OCI-M2 (cell line): ENCODE measurements around the gene PAPOLG.
"Not testable (repeated sequence)": the region's sequence is repeated elsewhere in the genome, so short reads cannot be mapped to it uniquely, and the experiment has no call there.

Experiments used
- DNase-seq: peaks from one replicate; lab custom pipeline; 2025; ENCODE audit not compliant: unreplicated experiment; lab: John Stamatoyannopoulos, UW

The PAPOLG gene

DNA sequence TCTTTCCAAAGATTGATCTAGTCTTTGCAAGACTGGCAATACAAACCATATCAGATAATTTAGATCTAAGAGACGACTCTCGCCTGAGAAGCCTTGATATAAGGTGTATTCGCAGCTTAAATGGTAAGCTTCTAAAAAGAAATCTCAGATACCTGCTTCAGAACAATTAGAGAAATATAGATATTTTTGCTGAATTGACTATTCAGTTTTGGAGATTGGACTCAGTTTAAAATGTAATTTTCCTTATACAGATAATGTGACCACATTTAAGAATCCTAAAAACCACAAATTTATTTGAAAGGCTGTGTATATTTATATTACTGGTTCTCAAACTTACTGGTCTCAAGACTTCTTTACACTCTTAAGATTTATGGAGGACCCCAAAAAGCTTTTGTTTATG, 15.4 kb downstream of the PAPOLG start:
- no peak for DNase-seq

DNA sequence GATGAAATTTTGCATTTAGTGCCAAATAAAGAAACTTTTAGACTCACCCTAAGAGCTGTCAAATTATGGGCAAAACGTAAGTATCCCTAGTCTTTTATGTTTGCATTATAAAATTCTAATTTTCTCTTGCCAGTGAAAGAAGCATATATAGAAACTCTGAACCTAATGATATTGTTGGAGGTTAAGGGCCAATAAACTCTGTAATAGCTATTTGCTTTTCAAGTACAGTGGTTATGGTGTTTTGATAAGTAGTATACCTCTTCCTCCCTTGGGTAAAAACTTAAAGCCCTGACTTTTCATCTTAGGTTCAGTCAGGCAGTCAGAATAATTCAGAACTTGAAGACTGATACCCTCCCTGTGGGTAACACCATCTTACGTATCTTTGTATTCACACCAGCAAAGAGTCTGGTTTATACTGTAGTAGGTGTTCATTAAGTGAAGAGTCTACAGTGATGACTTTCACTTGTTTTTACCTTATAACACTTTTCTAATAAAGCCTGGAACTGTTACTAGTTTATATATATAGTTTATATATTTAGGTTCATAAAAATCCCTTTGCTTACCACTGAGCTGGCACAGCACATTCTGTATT, 19.1 kb downstream of the PAPOLG start:
- no peak for DNase-seq

DNA sequence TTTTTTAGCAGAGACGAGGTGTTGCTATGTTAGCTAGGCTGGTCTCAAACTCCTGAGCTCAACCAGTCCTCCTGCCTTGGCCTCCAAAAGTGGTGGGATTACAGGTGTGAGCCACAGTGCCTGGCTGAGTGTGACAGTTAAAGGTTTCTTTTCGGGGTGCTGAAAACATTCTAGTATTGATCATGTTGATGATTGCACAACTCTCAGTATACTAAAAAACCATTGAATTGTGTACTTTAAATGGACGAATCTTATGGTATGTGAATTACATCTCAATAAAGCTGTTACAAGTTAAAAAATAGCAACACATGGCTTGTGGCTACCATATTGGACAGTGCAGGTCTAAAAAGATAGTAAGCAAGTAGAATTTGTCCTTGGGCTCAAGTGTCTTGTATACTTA, 22.3 kb downstream of the PAPOLG start:
- no peak for DNase-seq

DNA sequence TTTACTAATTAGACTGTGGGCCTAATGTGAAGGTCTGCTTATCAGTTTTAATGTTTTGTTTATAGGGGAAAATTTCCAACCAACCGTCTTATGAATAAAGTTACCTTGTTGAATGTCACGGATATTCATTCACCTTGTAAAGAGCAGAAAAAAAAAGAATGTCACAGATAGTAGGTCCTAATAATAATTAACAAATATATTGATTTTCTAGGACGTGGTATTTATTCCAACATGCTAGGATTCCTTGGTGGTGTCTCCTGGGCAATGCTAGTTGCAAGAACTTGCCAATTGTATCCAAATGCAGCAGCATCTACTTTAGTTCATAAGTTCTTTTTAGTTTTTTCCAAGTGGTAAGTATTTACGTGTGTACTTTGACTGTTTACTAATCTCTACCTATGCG, 23.4 kb downstream of the PAPOLG start:
- DNase-seq: no peak

GRCh38 chr2:60780721-60781120, 24.7 kb downstream of the PAPOLG start:
- no peak for DNase-seq

GRCh38 chr2:60793169-60793568, 37.1 kb downstream of the PAPOLG start:
- no peak for DNase-seq

DNA sequence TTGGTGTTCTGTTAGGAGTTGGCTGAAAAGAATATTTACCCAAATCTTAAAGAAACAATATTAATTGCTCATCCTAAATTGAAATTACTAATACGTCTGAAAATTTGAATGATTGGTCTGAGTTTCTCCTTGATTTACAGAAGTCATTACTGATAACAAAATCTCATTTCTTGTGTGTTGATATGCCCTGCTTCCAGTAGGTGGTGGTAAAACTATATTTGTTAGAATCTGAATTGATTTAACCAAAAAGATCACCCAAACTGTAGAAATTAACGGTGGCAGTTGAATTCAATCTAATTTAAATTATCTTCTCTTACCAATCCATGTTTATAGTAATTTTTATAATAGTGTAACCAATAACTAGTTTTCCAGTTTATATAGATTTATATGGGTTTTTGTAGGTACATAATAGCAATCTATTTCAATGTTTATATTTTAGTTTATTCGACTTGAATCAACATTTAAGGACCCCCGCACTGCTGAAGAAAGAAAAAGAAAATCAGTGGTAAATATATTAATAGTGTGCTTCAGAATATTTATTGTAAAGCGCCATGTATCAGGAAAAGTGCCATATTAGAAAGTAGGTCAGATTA, 38.3 kb downstream of the PAPOLG start:
- DNase-seq: no peak

DNA sequence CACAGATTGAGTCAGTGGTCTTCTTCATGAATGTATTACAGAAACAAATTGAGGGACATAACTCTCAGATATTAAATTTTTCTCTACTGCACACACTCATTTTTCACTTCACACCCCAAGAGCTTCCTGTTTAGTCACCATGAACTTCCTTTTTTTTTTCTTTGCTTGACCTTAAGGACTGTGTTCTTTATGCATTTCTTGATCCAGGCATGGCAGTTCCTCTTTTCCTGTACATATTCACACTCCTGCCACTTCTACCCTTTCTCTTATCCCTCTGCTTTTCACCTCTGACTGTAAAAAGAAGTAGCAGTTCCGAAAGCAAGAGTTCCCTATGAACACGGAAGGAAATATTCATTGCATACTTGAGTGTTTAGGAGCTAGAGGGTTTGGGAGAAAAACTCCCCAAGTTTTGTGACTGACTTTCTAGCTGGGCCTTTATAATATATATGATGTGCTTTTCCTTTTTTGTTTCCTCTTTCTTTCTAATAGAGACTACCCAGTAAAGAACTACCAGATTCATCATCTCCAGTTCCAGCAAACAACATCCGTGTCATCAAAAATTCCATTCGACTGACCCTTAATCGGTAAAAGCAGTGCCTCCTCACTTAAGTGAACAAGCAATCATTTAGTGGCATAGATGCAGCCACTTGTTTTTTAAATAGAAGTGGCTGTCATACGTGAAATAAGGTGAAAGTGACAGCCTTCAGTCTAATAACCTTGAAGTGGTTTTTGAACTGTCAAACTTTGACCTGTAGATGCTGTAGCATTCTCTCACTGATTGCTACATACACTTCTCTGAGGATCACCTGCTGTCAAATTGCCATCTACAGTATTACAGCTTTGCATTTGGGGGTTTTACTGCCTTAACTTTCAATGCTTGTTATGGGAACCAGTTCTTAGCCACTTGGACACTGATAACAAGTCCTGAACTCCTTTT, 40.8 kb downstream of the PAPOLG start:
- DNase-seq: peak; percentile 42

- no peak for DNase-seq
These were observed 48.4 kb downstream of the PAPOLG start for GRCh38 chr2:60804473-60804872.

DNA sequence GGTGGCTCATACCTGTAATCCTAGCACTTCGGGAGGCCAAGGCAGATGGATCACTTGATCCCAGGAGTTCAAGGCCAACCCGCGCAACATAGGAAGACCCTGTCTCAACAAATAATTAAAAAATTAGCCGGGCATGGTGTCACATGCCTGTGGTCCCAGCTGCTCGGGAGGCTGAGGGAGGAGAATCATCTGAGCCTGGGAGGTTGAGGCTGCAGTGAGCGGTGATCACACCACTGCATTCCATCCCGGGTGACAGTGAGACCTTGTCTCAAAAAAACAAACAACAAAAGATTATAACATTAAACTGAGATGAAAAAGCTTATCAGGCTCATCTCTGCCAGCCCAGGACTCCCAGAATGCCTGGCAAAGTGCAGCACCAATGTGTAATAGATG, 50.5 kb downstream of the PAPOLG start:
- no peak for DNase-seq

GRCh38 chr2:60806988-60807681, 51.1 kb downstream of the PAPOLG start:
- DNase-seq: peak; percentile 13

DNA sequence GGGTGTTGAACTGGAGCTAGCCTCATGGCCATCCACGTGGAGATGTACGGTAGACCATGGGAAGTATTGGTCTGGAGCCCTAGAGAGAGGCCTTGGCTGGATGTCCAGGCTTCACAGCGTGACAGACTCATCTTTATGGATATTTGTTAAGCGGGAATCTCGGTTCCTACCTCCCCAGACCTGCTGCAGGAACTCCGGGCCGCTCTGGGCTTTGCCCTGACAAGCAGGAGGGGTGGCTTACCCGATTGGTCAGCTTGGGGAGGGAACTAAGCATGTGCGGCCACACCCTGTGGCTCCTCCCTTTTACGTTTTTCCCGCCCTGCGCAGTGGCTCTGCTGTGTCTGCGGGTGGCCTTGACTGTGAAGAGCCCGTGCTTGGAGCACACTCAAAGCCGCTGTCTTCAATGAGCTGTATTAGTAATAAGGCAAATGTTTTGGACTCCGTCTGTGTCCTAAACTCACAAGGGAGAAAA, 52.3 kb downstream of the PAPOLG start:
- DNase-seq: no peak

DNA sequence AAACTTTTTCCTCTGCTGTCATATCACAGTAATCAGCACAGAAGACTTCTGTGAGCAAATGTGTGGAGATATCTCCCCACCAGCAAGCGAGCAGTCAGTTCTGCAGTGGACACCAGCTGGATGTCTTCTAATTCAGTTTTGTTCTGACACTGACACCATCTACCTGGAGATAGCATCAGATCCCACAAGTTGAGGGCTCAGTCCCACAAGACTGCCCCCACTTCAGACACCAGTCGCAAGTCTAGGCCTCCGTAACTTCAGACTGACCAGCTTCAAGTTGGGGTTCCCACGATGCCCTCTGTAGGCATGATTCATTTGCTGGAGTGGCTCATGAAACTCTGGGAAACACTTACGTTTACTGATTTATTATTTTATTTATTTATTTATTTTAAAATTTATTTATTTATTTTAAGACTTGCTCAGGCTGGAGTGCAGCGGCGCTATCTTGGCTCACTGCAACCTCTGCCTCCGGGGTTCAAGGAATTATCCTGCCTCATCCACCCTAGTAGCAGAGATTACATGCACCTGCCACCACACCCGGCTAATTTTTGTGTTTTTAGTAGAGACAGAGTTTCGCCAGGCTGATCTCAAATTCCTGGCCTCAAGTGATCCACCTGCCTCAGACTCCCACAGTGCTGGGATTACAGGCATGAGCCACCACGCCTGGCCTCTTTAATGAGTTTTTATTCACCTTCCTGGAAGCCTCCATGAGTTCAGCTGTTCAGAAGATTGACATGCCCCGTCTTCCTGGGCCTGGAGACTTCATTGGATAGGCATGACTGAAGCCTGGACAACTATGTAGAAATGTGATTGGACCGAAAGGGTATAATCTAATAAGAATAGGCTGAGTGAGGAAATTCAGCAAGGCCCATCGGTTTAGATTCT, 55.7 kb downstream of the PAPOLG start:
- DNase-seq: no peak

- not testable (repeated sequence) for DNase-seq
These were observed 61.1 kb downstream of the PAPOLG start for GRCh38 chr2:60817191-60817590.

DNA sequence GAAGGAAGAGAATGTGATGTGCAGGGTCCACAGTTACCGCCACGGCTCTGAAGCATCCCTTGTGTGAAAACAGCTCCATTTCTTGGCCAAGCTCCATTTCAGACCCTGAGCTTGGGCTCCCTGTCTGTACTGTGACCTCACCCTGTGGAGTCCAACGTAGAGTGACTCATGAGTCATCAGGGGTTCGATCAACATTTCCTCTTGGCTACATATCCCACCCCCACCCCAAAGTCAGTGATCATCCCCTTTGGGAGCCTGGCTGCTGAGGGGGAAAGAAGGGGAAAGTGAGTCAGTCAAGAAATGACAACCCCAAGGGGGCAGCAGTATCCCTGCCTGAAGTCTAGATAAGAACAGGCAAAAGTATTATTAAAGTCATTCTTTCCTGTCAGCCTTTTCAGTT, 62.2 kb downstream of the PAPOLG start:
- no peak for DNase-seq

DNA sequence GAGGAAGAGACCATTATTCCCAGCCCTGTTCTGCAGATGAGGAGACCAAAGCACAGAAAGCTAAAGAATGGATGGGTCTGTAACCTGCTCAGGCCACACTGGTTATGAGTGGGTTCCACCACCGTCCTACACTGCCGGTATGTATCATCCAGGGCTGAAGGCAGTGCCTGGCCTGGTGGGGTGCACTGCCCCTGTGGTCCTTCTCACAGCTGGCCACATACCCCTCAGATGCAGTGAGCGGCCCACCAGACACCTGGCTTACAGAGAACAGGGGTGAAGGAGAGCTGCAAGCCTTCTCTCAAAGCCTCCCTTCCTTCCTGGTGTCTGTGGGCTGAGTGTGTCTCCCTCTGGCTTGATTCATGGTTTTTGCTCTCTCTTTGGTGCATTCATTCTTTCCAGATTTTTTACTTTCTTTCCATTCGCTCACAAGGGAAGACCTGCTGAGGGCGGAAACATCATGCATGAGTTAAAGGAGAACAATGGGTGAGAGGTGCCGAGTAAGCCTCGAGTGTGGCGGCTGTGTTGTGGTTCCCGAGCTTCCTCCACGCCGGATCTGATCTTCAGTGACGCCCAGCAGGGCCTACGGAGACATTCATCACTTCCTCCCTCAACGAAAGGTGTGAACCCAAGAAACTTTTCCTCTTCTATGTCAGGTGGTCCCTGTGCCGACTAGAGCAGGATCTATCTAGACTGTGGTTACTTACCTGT, 63.2 kb downstream of the PAPOLG start:
- no peak for DNase-seq

DNA sequence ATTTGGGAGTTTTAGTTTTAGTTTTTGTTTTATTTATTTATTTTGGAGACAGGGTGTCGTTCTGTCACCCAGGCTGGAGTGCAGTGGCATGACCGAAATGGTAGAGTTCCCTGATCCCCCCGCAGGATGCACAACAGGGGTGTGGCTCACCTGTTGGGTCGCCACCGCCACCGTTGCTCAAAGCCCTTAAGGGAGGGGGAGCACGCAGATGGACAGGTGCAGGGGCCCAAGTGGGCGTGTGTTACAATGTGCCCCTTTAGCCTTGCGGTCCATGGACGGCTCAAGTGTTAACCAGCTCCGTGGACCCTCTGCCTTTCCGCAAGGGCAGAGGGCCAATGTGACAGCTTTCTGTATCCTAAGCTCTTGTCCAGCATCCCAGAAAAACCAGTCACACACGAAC, 63.9 kb downstream of the PAPOLG start:
- DNase-seq: no peak

GRCh38 chr2:60820416-60821132, 64.5 kb downstream of the PAPOLG start:
- no peak for DNase-seq

DNA sequence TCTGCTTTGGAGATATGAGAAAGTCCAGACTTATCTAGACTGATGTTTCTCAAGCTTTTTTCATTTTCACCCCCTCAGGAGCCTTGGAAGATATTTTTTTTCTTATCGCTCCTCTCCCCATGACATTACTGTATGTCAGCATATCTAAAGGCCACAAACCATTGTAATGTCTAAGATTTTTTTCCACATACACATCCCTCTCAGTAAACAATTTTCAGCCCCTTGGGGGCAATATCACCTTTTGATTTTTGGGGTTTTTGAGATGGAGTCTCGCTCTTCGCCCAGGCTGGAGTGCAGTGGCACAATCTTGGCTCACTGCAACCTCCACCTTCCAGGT, 65.0 kb downstream of the PAPOLG start:
- no peak for DNase-seq
